C4-2B (cell line): Measurements from ENCODE around the gene MSRB2.

Experiments used
- ZFX ChIP-seq: fragments of 450-650 bp; IDR thresholded peaks from 2 replicates; pipeline ENCODE4 v1.6.1; 2017
- TF ChIP-seq, protein P1 (sequence below): fragments of 450-650 bp; conservative IDR thresholded peaks from 2 replicates; pipeline ENCODE4 v1.5.1; 2017; ENCODE audit warnings: mild to moderate bottlenecking

- TF ChIP-seq, protein P1, sequence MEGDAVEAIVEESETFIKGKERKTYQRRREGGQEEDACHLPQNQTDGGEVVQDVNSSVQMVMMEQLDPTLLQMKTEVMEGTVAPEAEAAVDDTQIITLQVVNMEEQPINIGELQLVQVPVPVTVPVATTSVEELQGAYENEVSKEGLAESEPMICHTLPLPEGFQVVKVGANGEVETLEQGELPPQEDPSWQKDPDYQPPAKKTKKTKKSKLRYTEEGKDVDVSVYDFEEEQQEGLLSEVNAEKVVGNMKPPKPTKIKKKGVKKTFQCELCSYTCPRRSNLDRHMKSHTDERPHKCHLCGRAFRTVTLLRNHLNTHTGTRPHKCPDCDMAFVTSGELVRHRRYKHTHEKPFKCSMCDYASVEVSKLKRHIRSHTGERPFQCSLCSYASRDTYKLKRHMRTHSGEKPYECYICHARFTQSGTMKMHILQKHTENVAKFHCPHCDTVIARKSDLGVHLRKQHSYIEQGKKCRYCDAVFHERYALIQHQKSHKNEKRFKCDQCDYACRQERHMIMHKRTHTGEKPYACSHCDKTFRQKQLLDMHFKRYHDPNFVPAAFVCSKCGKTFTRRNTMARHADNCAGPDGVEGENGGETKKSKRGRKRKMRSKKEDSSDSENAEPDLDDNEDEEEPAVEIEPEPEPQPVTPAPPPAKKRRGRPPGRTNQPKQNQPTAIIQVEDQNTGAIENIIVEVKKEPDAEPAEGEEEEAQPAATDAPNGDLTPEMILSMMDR = no peak
- TF ChIP-seq ZFX = no peak
These were observed 48.0 kb upstream of the MSRB2 start for GRCh38 chr10:23047201-23048050.
